ENCODE measurements around the gene FAM193A.

DNA sequence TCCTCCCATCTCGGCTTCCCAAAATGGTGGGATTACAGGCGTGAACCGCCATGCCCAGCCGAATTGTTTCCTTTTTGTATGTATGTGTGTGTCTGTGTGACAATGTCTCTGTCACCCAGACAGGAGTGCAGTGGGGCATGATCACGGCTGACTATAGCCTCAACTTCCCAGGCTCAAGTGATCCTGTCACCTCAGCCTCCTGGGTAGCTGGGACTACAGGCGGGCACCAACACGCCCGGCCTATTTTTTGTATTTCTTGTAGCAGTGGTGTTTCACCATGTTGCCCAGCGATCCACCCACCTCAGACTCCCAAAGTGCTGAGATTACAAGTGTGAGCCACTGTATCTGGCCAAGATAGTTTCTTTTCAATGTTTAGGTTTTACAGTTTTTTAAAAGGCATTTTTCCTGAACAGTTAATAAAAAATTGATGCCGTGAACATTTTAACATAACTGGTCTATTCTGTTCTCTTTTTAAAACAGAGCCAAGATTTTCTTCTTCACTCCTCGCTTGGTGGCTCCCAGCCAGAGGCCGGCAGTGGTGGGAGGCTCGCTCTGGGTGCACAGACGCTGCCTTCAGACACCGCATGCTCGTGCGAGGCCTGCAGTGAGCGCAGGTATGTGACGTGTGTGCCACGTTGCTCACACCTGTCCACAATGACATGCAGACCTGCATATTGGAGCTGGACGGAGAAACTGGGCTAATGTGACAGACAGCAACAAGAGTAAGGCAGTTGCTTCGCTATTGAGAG lies 88.5 kb downstream of the FAM193A start:
- TF ChIP-seq POLR2A (IDR thresholded peaks at IDR 0.05; ENCODE audit: low read length): no peak
- no peak for TF ChIP-seq GATA1 (IDR thresholded peaks at IDR 0.05; ENCODE audit: low read depth, low read length)

Data from erythroblast (primary cell).